ENCODE results near the gene FADS1.

FADS1 gene

GRCh38 chr11:61750631-61751273, 66.1 kb downstream of the FADS1 start:
- no peak for DNase-seq (ENCODE audit: extremely low spot score, insufficient read length, low read depth)
- no peak for FAIRE-seq

Data from GM18507 (cell line).